Progenitor cell of endocrine pancreas (in vitro differentiated cells): ENCODE measurements around the gene CCM2. TPM values are rescaled to one million over a fixed set of nuclear protein-coding genes. Genes with fewer than 3 reads are reported as not detected.

Experiments used
- DNase-seq: peaks from one replicate; pipeline ENCODE4 v3.0.0; 2021; ENCODE audit warnings: low spot score; ENCODE audit not compliant: unreplicated experiment
- H3K27ac Mint-ChIP-seq: 2 replicates; pipeline ENCODE4 v1.8.0; 2021; ENCODE audit warnings: mild to moderate bottlenecking, moderate library complexity, mixed read lengths
- H3K27me3 Mint-ChIP-seq: 2 replicates; pipeline ENCODE4 v1.8.0; 2021; ENCODE audit warnings: mixed read lengths
- H3K36me3 Mint-ChIP-seq: 2 replicates; pipeline ENCODE4 v1.8.0; 2022; ENCODE audit warnings: mixed read lengths; ENCODE audit not compliant: insufficient read depth
- H3K4me1 Mint-ChIP-seq: 2 replicates; pipeline ENCODE4 v1.8.0; 2021; ENCODE audit warnings: low read depth, mixed read lengths
- H3K4me3 Mint-ChIP-seq: 2 replicates; pipeline ENCODE4 v1.8.0; 2021; ENCODE audit warnings: low read depth, mild to moderate bottlenecking, moderate library complexity, mixed read lengths
- H3K9me3 Mint-ChIP-seq: 2 replicates; pipeline ENCODE4 v1.8.0; 2021; ENCODE audit warnings: low read depth, mixed read lengths
- CTCF ChIP-seq: fragments of 200-600 bp; sonication (generic); IDR thresholded peaks from one replicate; pipeline ENCODE4 v1.5.0; 2021; ENCODE audit warnings: antibody characterized with exemption, mild to moderate bottlenecking; ENCODE audit not compliant: unreplicated experiment
- total RNA-seq: library from RNA; stranded (reverse); gene quantifications from 2 replicates; pipeline ENCODE4 v1.2.1, GENCODE V29; 2021

CCM2 gene
- total RNA-seq, 1 donor from 2014 or later = 43.0 TPM

- Mint-ChIP-seq H3K27me3 (no peaks in the 10 kb centered on the region), H3K9me3 (no peaks in the 10 kb centered on the region), H3K36me3 (no peaks in the 10 kb centered on the region), H3K4me1 (peaks cover 6% of the 10 kb centered on the region), H3K27ac (no peak overlapping the region), H3K4me3 (no peak overlapping the region)
- no peak for TF ChIP-seq CTCF
- DNase-seq = no peak
Measured at GRCh38 chr7:44974549-44974948, 25.5 kb upstream of the CCM2 start.

GRCh38 chr7:44975331-44976039, 24.5 kb upstream of the CCM2 start:
- no peak overlapping the region for H3K27ac Mint-ChIP-seq
- H3K9me3 Mint-ChIP-seq = no peaks in the 10 kb centered on the region
- DNase-seq = no peak
- no peak overlapping the region for H3K4me3 Mint-ChIP-seq
- peaks cover 6% of the 10 kb centered on the region for H3K4me1 Mint-ChIP-seq
- H3K36me3 Mint-ChIP-seq = no peaks in the 10 kb centered on the region
- TF ChIP-seq CTCF = no peak
- H3K27me3 Mint-ChIP-seq = no peaks in the 10 kb centered on the region

GRCh38 chr7:44976040-44976745, 23.8 kb upstream of the CCM2 start:
- H3K27ac Mint-ChIP-seq = no peak overlapping the region
- no peak overlapping the region for H3K4me3 Mint-ChIP-seq
- no peak for DNase-seq
- H3K9me3 Mint-ChIP-seq = no peaks in the 10 kb centered on the region
- peaks cover 6% of the 10 kb centered on the region for H3K4me1 Mint-ChIP-seq
- H3K36me3 Mint-ChIP-seq = no peaks in the 10 kb centered on the region
- no peak for TF ChIP-seq CTCF
- no peaks in the 10 kb centered on the region for H3K27me3 Mint-ChIP-seq

- Mint-ChIP-seq H3K27ac (no peak overlapping the region), H3K4me3 (no peak overlapping the region), H3K9me3 (no peaks in the 10 kb centered on the region), H3K27me3 (no peaks in the 10 kb centered on the region), H3K4me1 (peaks cover 5% of the 10 kb centered on the region), H3K36me3 (peaks cover 1% of the 10 kb centered on the region)
- no peak for DNase-seq
- no peak for TF ChIP-seq CTCF
Measured at GRCh38 chr7:44976746-44977196, 23.2 kb upstream of the CCM2 start.

GRCh38 chr7:44977304-44977958, 22.6 kb upstream of the CCM2 start:
- TF ChIP-seq CTCF = no peak
- Mint-ChIP-seq H3K36me3 (peaks cover 2% of the 10 kb centered on the region), H3K4me3 (no peak overlapping the region), H3K27me3 (no peaks in the 10 kb centered on the region), H3K4me1 (no peaks in the 10 kb centered on the region), H3K9me3 (no peaks in the 10 kb centered on the region), H3K27ac (no peak overlapping the region)
- no peak for DNase-seq
